Stimulated activated CD4-positive, alpha-beta T cell treated with anti-CD3 and anti-CD28 coated beads, Interleukin-4, amount 100 ng/mL, for 24 hours (primary cell): Measurements from ENCODE around the gene CRYAA.

Experiments
- DNase-seq: peaks from one replicate; pipeline ENCODE4 v3.0.0-alpha.2; 2020

Gene CRYAA

DNA sequence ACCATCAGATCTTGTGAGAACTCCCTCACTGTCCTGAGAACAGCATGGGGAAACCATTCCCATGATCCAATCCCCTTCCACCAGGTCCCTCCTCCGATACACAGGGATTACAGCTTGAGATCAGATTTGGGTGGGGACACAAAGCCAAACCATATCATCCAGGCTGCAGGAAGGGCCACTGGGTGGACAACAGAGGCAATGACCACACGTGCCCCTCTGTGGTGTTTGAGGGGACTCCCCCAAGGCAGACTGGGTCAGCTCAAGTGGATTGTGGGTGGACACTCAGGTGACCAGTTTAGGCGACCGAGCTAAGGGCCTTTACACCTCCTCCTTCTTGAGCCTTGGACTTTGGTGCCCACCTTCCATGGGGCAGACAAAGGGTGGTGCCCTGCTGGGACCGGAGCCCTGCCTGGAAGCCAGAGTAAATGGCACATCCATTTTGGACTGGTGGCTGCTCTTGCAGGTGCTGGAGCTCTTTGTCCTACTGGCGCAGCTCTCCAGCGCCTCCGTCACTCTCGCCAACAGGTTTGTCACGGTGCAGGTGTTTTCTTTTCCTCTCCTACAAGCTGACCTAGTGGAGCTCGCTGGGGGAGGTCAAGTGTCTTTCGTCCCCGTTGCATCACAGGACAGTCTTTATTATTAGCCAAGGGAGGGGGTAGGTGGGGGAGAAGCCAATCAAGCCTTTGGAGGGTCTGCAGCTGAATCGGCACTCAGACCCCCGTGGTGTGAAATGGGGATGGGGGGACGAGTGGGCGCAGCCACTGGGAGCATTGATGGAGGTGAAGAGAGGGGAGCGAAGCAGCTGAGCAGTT, 37.6 kb downstream of the CRYAA start:
- DNase-seq, result no peak

DNA sequence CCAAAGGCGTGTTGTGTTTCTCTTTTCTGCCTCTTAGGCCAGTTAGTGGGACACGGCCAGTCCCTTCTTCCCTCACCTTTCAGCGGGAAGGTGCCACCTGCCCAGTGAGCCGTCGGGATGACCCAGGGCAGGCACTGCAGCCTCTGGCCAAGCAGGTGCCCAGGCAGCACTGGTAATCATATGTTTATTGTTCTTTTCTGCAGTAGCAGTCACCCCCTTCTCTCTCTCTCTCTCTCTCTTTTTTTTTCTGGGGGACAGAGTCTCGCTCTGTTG, 38.2 kb downstream of the CRYAA start:
- no peak for DNase-seq

DNA sequence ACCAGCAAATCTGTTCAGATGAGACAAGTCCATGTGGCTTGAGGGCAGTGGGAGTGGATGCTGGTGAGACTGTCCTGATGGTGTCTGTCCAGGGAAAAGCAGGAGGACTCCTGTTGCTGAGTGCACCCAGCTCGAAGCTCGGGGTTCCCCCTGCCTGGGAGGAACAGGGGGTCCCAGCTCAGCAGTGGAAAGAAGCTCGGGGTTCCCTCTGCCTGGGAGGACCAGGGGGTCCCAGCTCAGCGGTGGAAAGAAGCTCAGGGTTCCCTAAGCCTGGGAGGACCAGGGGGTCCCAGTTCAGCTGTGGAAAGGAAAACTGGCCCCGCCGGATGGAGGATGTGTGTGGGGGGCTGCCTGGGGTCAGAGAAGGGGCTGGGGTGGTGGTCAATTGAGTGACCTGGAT, 39.1 kb downstream of the CRYAA start:
- DNase-seq, result no peak

DNA sequence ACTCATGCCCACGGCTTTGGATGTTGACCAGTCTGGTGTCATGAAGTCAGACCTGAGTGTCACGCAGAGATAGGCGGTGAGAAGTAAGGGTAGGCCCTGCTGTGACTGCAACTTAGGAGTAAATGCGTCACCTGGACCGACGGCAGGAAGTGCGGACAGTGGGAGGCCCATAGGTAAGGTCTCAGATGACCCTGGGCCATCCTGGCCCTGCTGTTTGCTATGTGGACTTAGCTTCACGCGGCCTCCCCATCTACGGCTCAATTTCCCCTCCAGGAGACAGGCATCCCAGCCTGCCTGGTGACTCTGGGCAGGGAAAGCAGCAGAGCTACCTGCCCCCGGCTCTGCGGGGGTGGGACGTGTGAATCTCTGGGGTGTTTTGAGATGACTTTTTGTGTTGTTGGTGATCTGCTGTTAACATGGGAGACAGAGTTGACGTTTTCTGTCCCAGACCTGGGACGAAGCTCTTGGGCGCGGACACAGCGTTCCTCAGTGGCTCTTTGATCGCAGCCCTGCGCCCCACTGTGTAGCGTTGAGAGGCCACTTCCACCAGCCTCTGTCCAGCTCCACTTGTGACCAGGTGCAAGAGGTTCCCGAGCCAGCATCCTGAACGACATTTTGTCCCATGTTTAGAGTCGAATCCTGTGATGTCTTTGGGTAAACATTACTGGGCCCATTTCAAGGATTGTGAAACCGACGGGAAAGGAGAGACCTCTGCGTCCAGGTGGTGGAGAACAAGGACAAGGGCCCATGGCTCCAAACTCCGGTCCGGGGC, 39.9 kb downstream of the CRYAA start:
- no peak for DNase-seq

DNA sequence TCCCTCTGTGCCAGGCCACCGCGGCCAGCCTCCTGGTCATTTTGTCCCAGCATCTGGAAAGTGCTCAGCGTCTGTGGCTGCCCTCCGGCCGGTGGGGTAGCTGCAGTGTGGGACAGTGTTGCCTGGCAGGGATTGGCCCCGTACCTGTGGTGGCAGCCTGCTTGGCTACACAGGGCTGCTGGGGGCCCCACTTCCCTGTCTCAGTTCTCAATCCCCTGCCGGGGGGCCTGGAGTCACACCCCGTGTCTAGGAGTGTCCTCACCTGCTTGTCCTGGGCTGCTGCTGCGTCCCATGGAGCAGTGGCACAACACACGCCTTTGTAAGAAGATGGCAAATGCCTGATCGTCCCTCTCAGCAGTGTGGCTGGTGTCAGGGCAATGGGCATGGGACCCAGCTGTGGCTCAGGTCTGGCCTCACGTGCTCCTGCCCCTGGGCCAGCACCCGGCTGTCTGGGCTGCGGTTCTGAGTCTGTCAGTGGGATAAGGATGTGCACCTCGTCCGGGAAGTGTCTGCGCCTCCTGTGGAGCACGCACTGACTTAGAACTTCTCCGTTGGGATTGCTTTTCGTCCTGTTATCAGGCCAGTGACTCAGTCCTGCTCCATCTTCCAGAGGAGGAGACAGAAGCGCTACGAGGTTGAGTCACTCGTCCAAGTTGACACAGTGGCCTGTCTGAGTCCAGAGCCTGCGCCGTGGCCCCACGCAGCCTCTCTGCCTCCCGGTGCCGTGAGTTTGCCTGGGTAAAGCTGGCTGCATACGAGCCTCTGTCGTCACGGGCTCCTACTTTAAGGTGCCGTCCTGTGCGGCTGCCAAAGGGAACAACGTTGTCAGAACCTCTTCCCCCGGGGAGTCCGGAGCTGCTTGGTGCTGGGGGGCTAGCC, 41.0 kb downstream of the CRYAA start:
- no peak for DNase-seq

DNA sequence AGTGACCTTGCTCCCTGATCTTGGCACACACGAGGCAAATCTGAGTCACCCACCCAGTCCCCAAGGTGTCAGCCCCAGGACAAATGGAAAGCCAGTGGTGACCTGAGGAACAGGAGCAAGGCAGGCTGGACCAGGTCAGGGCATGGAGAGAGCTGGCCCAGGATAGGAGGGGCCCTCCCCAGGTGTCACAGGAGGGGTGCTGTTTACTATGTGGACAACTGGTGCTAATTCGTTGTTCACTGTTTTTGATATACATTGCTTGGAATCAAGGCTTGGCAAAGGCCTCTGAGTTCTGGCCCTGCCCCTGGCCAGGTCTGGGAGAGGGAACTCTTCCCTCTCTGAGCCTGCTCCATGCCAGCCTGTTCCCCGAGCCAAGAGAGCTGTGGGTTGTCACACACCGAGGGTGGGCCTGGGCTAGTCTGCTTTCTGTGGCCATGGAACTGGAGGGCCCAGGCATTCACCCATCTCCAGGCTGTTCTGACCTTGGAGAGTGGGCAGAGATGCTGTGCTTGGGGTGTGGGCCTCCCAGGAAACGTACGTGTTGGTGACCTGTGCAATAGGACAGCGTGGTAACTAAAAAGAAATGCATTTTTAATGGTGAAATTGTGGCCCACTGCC, 41.8 kb downstream of the CRYAA start:
- DNase-seq, result no peak

DNA sequence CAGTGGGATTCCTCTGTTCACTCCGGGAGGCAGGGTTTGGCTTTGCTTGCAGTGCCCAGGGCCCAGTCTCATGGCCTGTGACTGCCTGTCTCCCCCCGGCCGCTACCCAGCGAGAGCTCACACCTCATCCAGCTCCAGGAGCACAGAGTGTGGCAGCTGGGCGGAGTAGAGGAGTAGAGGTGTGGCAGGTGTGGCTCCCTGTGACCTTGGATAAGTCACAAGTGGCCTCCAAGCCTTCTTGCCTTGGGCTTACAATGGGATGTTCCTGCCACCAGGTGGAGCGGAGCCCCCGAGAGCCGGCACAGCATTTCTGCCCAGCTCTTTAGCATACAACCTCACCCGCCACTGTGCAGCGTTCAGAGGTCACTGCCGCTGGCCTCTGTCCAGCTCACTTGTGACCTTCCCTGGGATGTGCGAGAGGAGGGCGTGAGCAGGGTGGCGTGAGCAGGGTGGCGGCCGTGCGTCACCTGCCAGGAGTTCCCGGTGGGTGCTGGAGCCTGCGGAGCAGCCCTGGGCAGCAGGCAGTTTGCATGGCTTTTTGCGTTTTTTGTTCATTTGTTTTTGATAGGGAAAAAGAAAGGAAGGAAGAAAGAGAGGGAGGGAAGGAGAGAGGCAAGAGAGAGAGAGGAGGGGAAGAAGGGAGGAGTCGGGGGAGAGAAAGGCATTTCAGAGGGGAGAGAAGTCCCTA, 42.4 kb downstream of the CRYAA start:
- no peak for DNase-seq

DNA sequence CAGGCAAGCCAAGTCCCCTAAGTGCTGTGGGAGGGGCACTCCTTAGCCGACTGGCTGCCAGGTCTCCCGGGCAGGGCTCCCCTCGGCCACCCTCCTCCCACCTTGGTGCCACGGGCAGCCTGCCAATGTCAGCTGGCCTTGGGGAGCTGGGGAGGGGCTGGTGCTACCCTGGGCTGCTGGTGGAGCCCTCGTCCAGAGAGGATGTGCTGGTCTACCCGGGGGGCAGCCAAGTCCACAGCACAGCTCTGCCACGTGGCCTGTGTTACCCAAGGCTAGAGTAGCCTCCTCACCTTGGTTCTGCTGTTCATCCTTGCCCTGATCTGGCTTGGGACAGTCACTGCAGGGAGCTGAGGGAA, 42.9 kb downstream of the CRYAA start:
- DNase-seq, result no peak
